IgD-negative memory B cell (primary cell): ENCODE results near the gene CAPN3. TPM values are rescaled to one million over a fixed set of nuclear protein-coding genes. Genes with fewer than 3 reads are reported as not detected.
"Not testable (repeated sequence)": the region's sequence is repeated elsewhere in the genome, so short reads cannot be mapped to it uniquely, and the experiment has no call there.

Experiments used
- H3K27ac Mint-ChIP-seq, 3 donors: one replicate each; pipeline ENCODE4 v1.8.0; 2020 to 2022; ENCODE audit warnings: mild to moderate bottlenecking in 3 of 3, mixed read lengths in 3 of 3, moderate library complexity in 1 of 3
- H3K27me3 Mint-ChIP-seq: one replicate; pipeline ENCODE4 v1.8.0; 2021; ENCODE audit warnings: mixed read lengths
- H3K36me3 Mint-ChIP-seq: one replicate; pipeline ENCODE4 v1.8.0; 2020; ENCODE audit warnings: mild to moderate bottlenecking, mixed read lengths
- H3K4me1 Mint-ChIP-seq, 3 donors: one replicate each; pipeline ENCODE4 v1.8.0; 2020 to 2022; ENCODE audit warnings: mixed read lengths in 3 of 3, mild to moderate bottlenecking in 1 of 3
- H3K4me3 Mint-ChIP-seq, 4 donors: one replicate each; pipeline ENCODE4 v1.8.0; 2020 to 2022; ENCODE audit warnings: mild to moderate bottlenecking in 4 of 4, mixed read lengths in 4 of 4, moderate library complexity in 3 of 4
- H3K9me3 Mint-ChIP-seq, 3 donors: one replicate each; pipeline ENCODE4 v1.8.0; 2020 to 2021; ENCODE audit warnings: mixed read lengths in 3 of 3, mild to moderate bottlenecking in 1 of 3
- polyA plus RNA-seq: library from polyadenylated mRNA; unstranded; fragments of 300-500 nt; fragmentation: Illumina TruSeq; gene quantifications from one replicate; pipeline ENCODE4 v1.2.3, GENCODE V29; 2021

The CAPN3 gene
- polyA plus RNA-seq, result 1.3 TPM

DNA sequence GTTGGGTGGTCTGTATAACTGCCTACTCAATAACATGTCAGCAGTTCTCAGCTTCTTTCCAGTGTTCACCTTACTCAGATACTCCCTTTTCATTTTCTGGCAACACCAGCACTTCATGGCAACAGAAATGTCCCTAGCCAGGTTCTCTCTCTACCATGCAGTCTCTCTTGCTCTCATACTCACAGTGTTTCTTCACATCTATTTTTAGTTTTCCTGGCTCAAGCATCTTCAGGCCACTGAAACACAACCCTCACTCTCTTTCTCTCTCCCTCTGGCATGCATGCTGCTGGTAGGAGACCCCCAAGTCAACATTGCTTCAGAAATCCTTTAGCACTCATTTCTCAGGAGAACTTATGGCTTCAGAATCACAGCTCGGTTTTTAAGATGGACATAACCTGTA, at the start of gene CAPN3:
TSS of gene CAPN3 (plus strand) at position 253 of the 400 bp plus-strand sequence. CDS start 305 bp downstream, outside the sequence.
- peaks cover 5% of the 10 kb centered on the region for H3K36me3 Mint-ChIP-seq
- H3K27me3 Mint-ChIP-seq, result no peaks in the 10 kb centered on the region
- no peak within 1 kb of the TSS for H3K27ac Mint-ChIP-seq
- no peaks in the 10 kb centered on the region for H3K4me1 Mint-ChIP-seq
- no peaks in the 10 kb centered on the region for H3K9me3 Mint-ChIP-seq
- no peak within 1 kb of the TSS for H3K4me3 Mint-ChIP-seq

GRCh38 chr15:42313463-42313862, 45.8 kb upstream of the CAPN3 start:
- peaks cover 0 to 4% (median 0%) of the 10 kb centered on the region in 3 donors for H3K4me1 Mint-ChIP-seq
- no peaks in the 10 kb centered on the region for H3K27me3 Mint-ChIP-seq
- peaks cover 17% of the 10 kb centered on the region for H3K36me3 Mint-ChIP-seq
- no peak overlapping the region for H3K27ac Mint-ChIP-seq
- no peaks in the 10 kb centered on the region for H3K9me3 Mint-ChIP-seq
- no peak overlapping the region for H3K4me3 Mint-ChIP-seq

- H3K9me3 Mint-ChIP-seq, result no peaks in the 10 kb centered on the region
- H3K36me3 Mint-ChIP-seq, result peaks cover 15% of the 10 kb centered on the region
- no peak overlapping the region for H3K27ac Mint-ChIP-seq
- peaks cover 0 to 4% (median 2%) of the 10 kb centered on the region in 3 donors for H3K4me1 Mint-ChIP-seq
- no peak overlapping the region for H3K4me3 Mint-ChIP-seq
- no peaks in the 10 kb centered on the region for H3K27me3 Mint-ChIP-seq
Measured at GRCh38 chr15:42314818-42315217, 44.5 kb upstream of the CAPN3 start.

DNA sequence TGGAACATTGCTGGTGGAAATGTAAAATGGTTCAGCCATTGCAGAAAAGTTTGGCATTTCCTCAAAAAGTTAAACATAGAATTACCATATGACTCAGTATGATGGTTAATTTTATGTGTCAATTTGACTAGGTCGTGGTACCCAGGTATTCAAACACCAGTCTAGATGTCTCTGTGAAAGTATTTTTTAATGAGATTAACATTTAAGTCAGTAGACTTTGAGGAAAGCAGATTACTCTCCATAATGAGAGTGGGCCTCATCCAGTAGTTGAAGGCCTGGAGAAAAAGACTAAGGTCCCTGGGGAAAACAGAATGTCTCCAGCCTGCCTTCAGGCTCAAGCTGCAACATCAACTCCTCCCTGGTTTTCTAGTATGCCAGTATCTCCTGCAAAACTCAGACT, 43.8 kb upstream of the CAPN3 start:
- no peak overlapping the region for H3K4me3 Mint-ChIP-seq
- H3K27ac Mint-ChIP-seq, result no peak overlapping the region
- H3K4me1 Mint-ChIP-seq, result peaks cover 0 to 4% (median 2%) of the 10 kb centered on the region in 3 donors
- no peaks in the 10 kb centered on the region for H3K9me3 Mint-ChIP-seq
- peaks cover 15% of the 10 kb centered on the region for H3K36me3 Mint-ChIP-seq
- H3K27me3 Mint-ChIP-seq, result no peaks in the 10 kb centered on the region

DNA sequence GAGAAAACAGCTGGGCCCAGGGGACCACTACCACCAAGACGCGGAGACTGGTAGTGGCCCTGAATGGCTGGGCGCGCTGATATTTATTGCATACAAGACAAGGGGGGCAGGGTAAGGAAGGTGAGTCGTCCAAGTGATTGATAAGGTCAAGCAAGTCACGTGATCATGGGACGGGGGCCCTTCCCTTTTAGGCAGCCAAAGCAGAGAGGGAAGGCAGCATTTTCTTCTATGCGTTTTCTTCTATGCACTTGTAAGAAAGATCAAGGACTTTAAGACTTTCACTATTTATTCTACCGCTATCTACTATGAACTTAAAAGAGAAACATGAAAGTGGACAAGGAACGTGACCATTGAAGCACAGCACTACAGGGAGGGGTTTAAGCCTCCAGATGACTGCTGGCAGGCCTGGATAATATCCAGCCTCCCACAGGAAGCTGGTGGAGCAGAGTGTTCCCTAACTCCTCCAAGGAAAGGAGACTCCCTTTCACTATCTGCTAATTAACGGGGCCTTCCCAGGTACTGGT, 43.0 kb upstream of the CAPN3 start:
- not testable (repeated sequence) for H3K27me3 Mint-ChIP-seq, H3K27ac Mint-ChIP-seq, H3K4me1 Mint-ChIP-seq, H3K4me3 Mint-ChIP-seq, H3K9me3 Mint-ChIP-seq
- peaks cover 15% of the 10 kb centered on the region for H3K36me3 Mint-ChIP-seq

DNA sequence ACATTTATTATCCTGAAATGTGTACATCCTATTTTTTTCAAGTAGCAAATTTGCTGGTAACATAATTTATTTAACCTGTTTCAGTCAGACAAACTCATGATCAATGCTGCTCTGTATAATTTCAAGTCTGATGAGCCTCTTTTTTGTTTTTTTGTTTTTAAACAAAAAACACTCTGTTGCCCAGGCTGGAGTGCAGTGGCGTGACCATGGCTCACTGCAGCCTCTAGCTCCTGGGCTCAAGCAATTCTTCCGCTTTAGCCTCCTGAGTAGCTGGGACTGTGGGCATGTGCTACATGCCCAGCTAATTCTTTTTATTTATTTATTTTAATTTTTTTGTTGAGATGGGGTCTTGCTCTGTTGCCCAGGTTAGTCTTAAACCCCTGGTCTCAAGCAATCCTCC, 40.1 kb upstream of the CAPN3 start:
- H3K4me1 Mint-ChIP-seq, result peaks cover 0 to 4% (median 2%) of the 10 kb centered on the region in 3 donors
- H3K36me3 Mint-ChIP-seq, result peaks cover 14% of the 10 kb centered on the region
- H3K9me3 Mint-ChIP-seq, result no peaks in the 10 kb centered on the region
- H3K27ac Mint-ChIP-seq, result no peak overlapping the region
- no peak overlapping the region for H3K4me3 Mint-ChIP-seq
- H3K27me3 Mint-ChIP-seq, result no peaks in the 10 kb centered on the region

GRCh38 chr15:42324308-42324707, 35.0 kb upstream of the CAPN3 start:
- no peaks in the 10 kb centered on the region for H3K4me1 Mint-ChIP-seq
- no peak overlapping the region for H3K27ac Mint-ChIP-seq
- no peaks in the 10 kb centered on the region for H3K27me3 Mint-ChIP-seq
- H3K4me3 Mint-ChIP-seq, result no peak overlapping the region
- H3K36me3 Mint-ChIP-seq, result peaks cover 22% of the 10 kb centered on the region
- H3K9me3 Mint-ChIP-seq, result no peaks in the 10 kb centered on the region

GRCh38 chr15:42329161-42329560, 30.1 kb upstream of the CAPN3 start:
- Mint-ChIP-seq H3K9me3 (no peaks in the 10 kb centered on the region), H3K4me3 (no peak overlapping the region), H3K4me1 (no peaks in the 10 kb centered on the region), H3K27ac (no peak overlapping the region), H3K27me3 (no peaks in the 10 kb centered on the region), H3K36me3 (peaks cover 21% of the 10 kb centered on the region)

DNA sequence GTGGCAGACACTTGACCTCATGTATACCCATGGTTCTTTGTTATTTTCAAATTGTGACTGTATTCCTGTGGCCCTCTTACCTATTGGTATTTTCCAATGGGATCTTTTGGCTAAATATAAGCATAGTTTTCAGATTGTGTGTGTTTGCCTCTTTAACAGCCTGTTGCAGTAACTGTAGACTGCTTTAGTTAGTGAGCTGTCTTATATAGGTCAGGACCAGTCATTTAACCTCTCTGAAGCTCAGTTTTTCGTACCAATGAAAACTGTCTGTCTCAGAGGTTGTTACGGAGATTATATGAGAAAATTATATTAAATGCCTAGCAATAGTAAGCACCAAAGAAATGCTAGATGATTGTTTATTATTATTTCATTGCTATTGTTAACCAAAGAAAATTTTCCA, 29.3 kb upstream of the CAPN3 start:
- H3K36me3 Mint-ChIP-seq, result peaks cover 25% of the 10 kb centered on the region
- no peaks in the 10 kb centered on the region for H3K27me3 Mint-ChIP-seq
- no peak overlapping the region for H3K27ac Mint-ChIP-seq
- H3K4me1 Mint-ChIP-seq, result no peaks in the 10 kb centered on the region
- H3K4me3 Mint-ChIP-seq, result no peak overlapping the region
- peaks cover 0 to 4% (median 4%) of the 10 kb centered on the region in 3 donors for H3K9me3 Mint-ChIP-seq

GRCh38 chr15:42331235-42331634, 28.1 kb upstream of the CAPN3 start:
- Mint-ChIP-seq H3K9me3 (peaks cover 0 to 8% (median 7%) of the 10 kb centered on the region in 3 donors), H3K36me3 (peaks cover 32% of the 10 kb centered on the region), H3K4me1 (no peaks in the 10 kb centered on the region), H3K27me3 (no peaks in the 10 kb centered on the region), H3K27ac (no peak overlapping the region), H3K4me3 (no peak overlapping the region)

GRCh38 chr15:42332331-42332730, 27.0 kb upstream of the CAPN3 start:
- H3K27ac Mint-ChIP-seq, result no peak overlapping the region
- H3K36me3 Mint-ChIP-seq, result peaks cover 26% of the 10 kb centered on the region
- H3K4me1 Mint-ChIP-seq, result no peaks in the 10 kb centered on the region
- no peak overlapping the region for H3K4me3 Mint-ChIP-seq
- H3K9me3 Mint-ChIP-seq, result peaks cover 0 to 8% (median 7%) of the 10 kb centered on the region in 3 donors
- no peaks in the 10 kb centered on the region for H3K27me3 Mint-ChIP-seq

- H3K4me3 Mint-ChIP-seq, result no peak overlapping the region
- no peaks in the 10 kb centered on the region for H3K27me3 Mint-ChIP-seq
- H3K27ac Mint-ChIP-seq, result no peak overlapping the region
- no peaks in the 10 kb centered on the region for H3K4me1 Mint-ChIP-seq
- H3K9me3 Mint-ChIP-seq, result peaks cover 0 to 8% (median 7%) of the 10 kb centered on the region in 3 donors
- H3K36me3 Mint-ChIP-seq, result peaks cover 17% of the 10 kb centered on the region
Measured at GRCh38 chr15:42335074-42335473, 24.2 kb upstream of the CAPN3 start.

DNA sequence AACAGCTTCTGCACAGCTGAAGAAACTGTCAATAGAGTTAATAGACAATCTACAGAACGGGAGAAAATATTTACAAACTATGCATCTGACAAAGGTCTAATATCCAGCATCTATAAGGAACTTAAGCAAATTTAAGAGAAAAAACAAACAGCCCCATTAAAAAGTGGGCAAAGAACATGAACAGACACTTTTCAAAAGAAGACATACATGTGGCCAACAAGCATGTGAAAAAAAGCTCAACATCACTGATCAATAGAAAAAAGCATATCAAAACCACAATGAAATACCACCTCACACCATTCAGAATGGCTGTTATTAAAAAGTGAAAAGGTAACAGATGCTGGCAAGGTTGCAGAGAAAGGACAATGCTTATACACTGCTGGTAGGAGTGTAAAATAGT, 22.7 kb upstream of the CAPN3 start:
- not testable (repeated sequence) for H3K4me1 Mint-ChIP-seq, H3K9me3 Mint-ChIP-seq, H3K27me3 Mint-ChIP-seq, H3K27ac Mint-ChIP-seq, H3K4me3 Mint-ChIP-seq
- H3K36me3 Mint-ChIP-seq, result peaks cover 13% of the 10 kb centered on the region

DNA sequence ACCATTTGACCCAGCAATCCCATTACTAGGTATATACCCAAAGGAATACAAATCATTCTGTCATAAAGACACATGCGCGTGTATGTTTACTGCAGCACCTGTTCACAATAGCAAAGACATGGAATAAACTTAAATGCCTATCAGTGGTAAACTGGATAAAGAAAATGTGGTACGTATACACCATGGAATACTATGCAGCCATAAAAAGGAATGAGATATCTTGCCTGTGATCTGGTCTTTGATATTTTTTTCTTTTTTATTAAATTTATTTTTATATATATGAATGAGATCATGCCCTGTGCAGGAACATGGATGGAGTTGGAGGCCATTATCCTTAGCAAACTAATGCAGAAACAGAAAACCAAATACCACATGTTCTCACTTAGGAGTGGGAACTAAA, 22.2 kb upstream of the CAPN3 start:
- H3K36me3 Mint-ChIP-seq, result peaks cover 13% of the 10 kb centered on the region
- H3K4me3 Mint-ChIP-seq, H3K4me1 Mint-ChIP-seq, H3K9me3 Mint-ChIP-seq, H3K27me3 Mint-ChIP-seq, H3K27ac Mint-ChIP-seq: not testable (repeated sequence)

- H3K4me3 Mint-ChIP-seq, result no peak overlapping the region
- H3K9me3 Mint-ChIP-seq, result peaks cover 0 to 8% (median 7%) of the 10 kb centered on the region in 3 donors
- H3K27me3 Mint-ChIP-seq, result no peaks in the 10 kb centered on the region
- H3K27ac Mint-ChIP-seq, result no peak overlapping the region
- H3K4me1 Mint-ChIP-seq, result no peaks in the 10 kb centered on the region
- H3K36me3 Mint-ChIP-seq, result peaks cover 16% of the 10 kb centered on the region
Measured at GRCh38 chr15:42338500-42338899, 20.8 kb upstream of the CAPN3 start.

- peaks cover 4% of the 10 kb centered on the region for H3K36me3 Mint-ChIP-seq
- no peaks in the 10 kb centered on the region for H3K4me1 Mint-ChIP-seq
- no peak overlapping the region for H3K4me3 Mint-ChIP-seq
- H3K27me3 Mint-ChIP-seq, result no peaks in the 10 kb centered on the region
- no peaks in the 10 kb centered on the region for H3K9me3 Mint-ChIP-seq
- peak overlapping the region in 1 of 3 donors; percentile 12 for H3K27ac Mint-ChIP-seq
Measured at GRCh38 chr15:42343596-42344232, 15.6 kb upstream of the CAPN3 start.
